HepG2 (cell line): Measurements from ENCODE around the gene METTL26. TPM values are rescaled to one million over a fixed set of nuclear protein-coding genes. Genes with fewer than 3 reads are reported as not detected.

Source experiments
- ADNP ChIP-seq: sonication (generic); formaldehyde crosslinking; IDR thresholded peaks from 2 replicates; pipeline ENCODE4 v1.4.0; 2020; ENCODE audit warnings: missing genetic modification reagents
- ATM ChIP-seq: fragments of 450-650 bp; IDR thresholded peaks from 2 replicates; pipeline ENCODE4 v1.7.1; 2017; ENCODE audit warnings: mild to moderate bottlenecking, borderline replicate concordance
- HOXA3 ChIP-seq: sonication (generic); formaldehyde crosslinking; IDR thresholded peaks from 2 replicates; pipeline ENCODE4 v1.5.0; 2020; ENCODE audit warnings: missing genetic modification reagents
- KDM1A ChIP-seq: IDR thresholded peaks from 2 replicates; pipeline ENCODE4 v1.6.1; 2016; ENCODE audit warnings: missing compliant biosample characterization
- KDM5B ChIP-seq: sonication (generic); formaldehyde crosslinking; IDR thresholded peaks from 2 replicates; pipeline ENCODE4 v1.4.0; 2020; ENCODE audit warnings: missing genetic modification reagents, mild to moderate bottlenecking, borderline replicate concordance
- KLF13 ChIP-seq: sonication (generic); formaldehyde crosslinking; IDR thresholded peaks from 2 replicates; pipeline ENCODE4 v1.4.0; 2020; ENCODE audit warnings: mild to moderate bottlenecking, missing genetic modification reagents
- NFRKB ChIP-seq: fragments of 450-650 bp; IDR thresholded peaks from 2 replicates; pipeline ENCODE4 v1.6.1; 2017
- NR0B2 ChIP-seq: sonication (generic); formaldehyde crosslinking; IDR thresholded peaks from 2 replicates; pipeline ENCODE4 v1.4.0; 2020; ENCODE audit warnings: mild to moderate bottlenecking, missing genetic modification reagents
- RARA ChIP-seq: IDR thresholded peaks from 2 replicates; pipeline ENCODE4 v1.6.1; 2016; ENCODE audit warnings: missing genetic modification reagents, missing compliant biosample characterization
- RBFOX2 ChIP-seq: fragments of 200-400 bp; formaldehyde crosslinking; IDR thresholded peaks from 2 replicates; pipeline ENCODE4 v1.6.1; 2017; ENCODE audit warnings: low read depth, mild to moderate bottlenecking, low read length
- RBM22 ChIP-seq: fragments of 200-400 bp; formaldehyde crosslinking; optimal IDR thresholded peaks from 2 replicates; pipeline ENCODE3; 2017; ENCODE audit warnings: mild to moderate bottlenecking, low read length, moderate library complexity
- RFXANK ChIP-seq: IDR thresholded peaks from 2 replicates; pipeline ENCODE4 v1.6.1; 2016
- SKI ChIP-seq: fragments of 450-650 bp; IDR thresholded peaks from one replicate; pipeline ENCODE4 v1.6.1; 2018; ENCODE audit warnings: mild to moderate bottlenecking; ENCODE audit not compliant: partially characterized antibody
- SRY ChIP-seq: sonication (generic); formaldehyde crosslinking; IDR thresholded peaks from 2 replicates; pipeline ENCODE4 v1.8.0; 2022; ENCODE audit warnings: mild to moderate bottlenecking, missing genetic modification reagents
- TBX2 ChIP-seq: sonication (generic); formaldehyde crosslinking; IDR thresholded peaks from 2 replicates; pipeline ENCODE4 v1.5.0; 2020; ENCODE audit warnings: missing genetic modification reagents, mild to moderate bottlenecking, borderline replicate concordance
- ZBTB7B ChIP-seq: sonication (generic); formaldehyde crosslinking; IDR thresholded peaks from 2 replicates; pipeline ENCODE4 v1.4.0; 2020; ENCODE audit warnings: missing genetic modification reagents
- ZFP91 ChIP-seq: sonication (generic); formaldehyde crosslinking; IDR thresholded peaks from 2 replicates; pipeline ENCODE4 v1.9.0; 2022; ENCODE audit warnings: missing genetic modification reagents, mild to moderate bottlenecking, borderline replicate concordance
- ZNF331 ChIP-seq: sonication (generic); formaldehyde crosslinking; IDR thresholded peaks from 2 replicates; pipeline ENCODE4 v1.4.0; 2020; ENCODE audit warnings: missing genetic modification reagents
- ZNF615 ChIP-seq: sonication (generic); formaldehyde crosslinking; IDR thresholded peaks from 2 replicates; pipeline ENCODE4 v1.5.0; 2020; ENCODE audit warnings: mild to moderate bottlenecking, missing genetic modification reagents, borderline replicate concordance
- ZNF850 ChIP-seq: sonication (generic); formaldehyde crosslinking; conservative IDR thresholded peaks from 2 replicates; pipeline ENCODE4 v1.9.0; 2021; ENCODE audit warnings: mild to moderate bottlenecking, missing genetic modification reagents
- ZNF879 ChIP-seq: sonication (generic); formaldehyde crosslinking; IDR thresholded peaks from 2 replicates; pipeline ENCODE4 v1.8.1; 2023; ENCODE audit warnings: missing genetic modification reagents
- polyA plus RNA-seq, 8 experiments: library from polyadenylated mRNA; depleted of rRNA in 3 of 8; stranded (reverse) in 7 of 8; unstranded in 1 of 8; fragments of >200 nt; fragmentation: Illumina TruSeq in 4 of 8; extraction: Trizol in 4 of 8; gene quantifications; 2 replicates each; pipeline versions ENCODE4 v1.2.1 to v1.2.3, GENCODE V29; 2011 to 2016; ENCODE audit warnings: low read depth in 4 of 8, missing spikeins in 1 of 8, mixed read lengths in 1 of 8; ENCODE audit not compliant: insufficient read depth in 1 of 8
- total RNA-seq, 5 experiments: library from RNA; depleted of rRNA; stranded (reverse); fragments of >200 nt; fragmentation: Illumina TruSeq; extraction: Trizol; gene quantifications; 2 replicates each; pipeline ENCODE4 v1.2.3, GENCODE V29; 2016; ENCODE audit warnings: low read depth in 1 of 5
- TF ChIP-seq, protein P1 (sequence below): sonication (generic); formaldehyde crosslinking; IDR thresholded peaks from 2 replicates; pipeline ENCODE4 v1.4.0; 2020; ENCODE audit warnings: mild to moderate bottlenecking, missing genetic modification reagents
- TF ChIP-seq, protein P2 (sequence below): sonication (generic); formaldehyde crosslinking; IDR thresholded peaks from 2 replicates; pipeline ENCODE4 v1.4.0; 2020; ENCODE audit warnings: mild to moderate bottlenecking, missing genetic modification reagents
- TF ChIP-seq, protein P3 (sequence below): IDR thresholded peaks from 2 replicates; pipeline ENCODE4 v1.6.1; 2012; ENCODE audit warnings: inconsistent platforms

Gene METTL26
- total and polyA plus RNA-seq, 2 of the 13 experiments (the other 11 are each of a cell fraction or from before 2014, with no cell fraction given): 65.5 to 70.1 TPM

- TF ChIP-seq, protein P1, sequence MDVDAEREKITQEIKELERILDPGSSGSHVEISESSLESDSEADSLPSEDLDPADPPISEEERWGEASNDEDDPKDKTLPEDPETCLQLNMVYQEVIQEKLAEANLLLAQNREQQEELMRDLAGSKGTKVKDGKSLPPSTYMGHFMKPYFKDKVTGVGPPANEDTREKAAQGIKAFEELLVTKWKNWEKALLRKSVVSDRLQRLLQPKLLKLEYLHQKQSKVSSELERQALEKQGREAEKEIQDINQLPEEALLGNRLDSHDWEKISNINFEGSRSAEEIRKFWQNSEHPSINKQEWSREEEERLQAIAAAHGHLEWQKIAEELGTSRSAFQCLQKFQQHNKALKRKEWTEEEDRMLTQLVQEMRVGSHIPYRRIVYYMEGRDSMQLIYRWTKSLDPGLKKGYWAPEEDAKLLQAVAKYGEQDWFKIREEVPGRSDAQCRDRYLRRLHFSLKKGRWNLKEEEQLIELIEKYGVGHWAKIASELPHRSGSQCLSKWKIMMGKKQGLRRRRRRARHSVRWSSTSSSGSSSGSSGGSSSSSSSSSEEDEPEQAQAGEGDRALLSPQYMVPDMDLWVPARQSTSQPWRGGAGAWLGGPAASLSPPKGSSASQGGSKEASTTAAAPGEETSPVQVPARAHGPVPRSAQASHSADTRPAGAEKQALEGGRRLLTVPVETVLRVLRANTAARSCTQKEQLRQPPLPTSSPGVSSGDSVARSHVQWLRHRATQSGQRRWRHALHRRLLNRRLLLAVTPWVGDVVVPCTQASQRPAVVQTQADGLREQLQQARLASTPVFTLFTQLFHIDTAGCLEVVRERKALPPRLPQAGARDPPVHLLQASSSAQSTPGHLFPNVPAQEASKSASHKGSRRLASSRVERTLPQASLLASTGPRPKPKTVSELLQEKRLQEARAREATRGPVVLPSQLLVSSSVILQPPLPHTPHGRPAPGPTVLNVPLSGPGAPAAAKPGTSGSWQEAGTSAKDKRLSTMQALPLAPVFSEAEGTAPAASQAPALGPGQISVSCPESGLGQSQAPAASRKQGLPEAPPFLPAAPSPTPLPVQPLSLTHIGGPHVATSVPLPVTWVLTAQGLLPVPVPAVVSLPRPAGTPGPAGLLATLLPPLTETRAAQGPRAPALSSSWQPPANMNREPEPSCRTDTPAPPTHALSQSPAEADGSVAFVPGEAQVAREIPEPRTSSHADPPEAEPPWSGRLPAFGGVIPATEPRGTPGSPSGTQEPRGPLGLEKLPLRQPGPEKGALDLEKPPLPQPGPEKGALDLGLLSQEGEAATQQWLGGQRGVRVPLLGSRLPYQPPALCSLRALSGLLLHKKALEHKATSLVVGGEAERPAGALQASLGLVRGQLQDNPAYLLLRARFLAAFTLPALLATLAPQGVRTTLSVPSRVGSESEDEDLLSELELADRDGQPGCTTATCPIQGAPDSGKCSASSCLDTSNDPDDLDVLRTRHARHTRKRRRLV (CRISPR knock-in tag): no peak
- TF ChIP-seq NFRKB: no peak
- 0 out of 2 replicates have a peak, but pooled peaks have one; percentile 14 for TF ChIP-seq RBFOX2
- TF ChIP-seq, protein P2, sequence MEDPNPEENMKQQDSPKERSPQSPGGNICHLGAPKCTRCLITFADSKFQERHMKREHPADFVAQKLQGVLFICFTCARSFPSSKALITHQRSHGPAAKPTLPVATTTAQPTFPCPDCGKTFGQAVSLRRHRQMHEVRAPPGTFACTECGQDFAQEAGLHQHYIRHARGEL: no peak
- TF ChIP-seq RBM22: peak; percentile 86
- TF ChIP-seq, protein P3, sequence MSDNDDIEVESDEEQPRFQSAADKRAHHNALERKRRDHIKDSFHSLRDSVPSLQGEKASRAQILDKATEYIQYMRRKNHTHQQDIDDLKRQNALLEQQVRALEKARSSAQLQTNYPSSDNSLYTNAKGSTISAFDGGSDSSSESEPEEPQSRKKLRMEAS: no peak
- peak; percentile 7; the same call in 1 of the 2 replicates for TF ChIP-seq ZFP91 (CRISPR knock-in tag)
- 0 out of 2 replicates have a peak, but pooled peaks have one; percentile 17 for TF ChIP-seq KDM1A (CRISPR knock-in tag)
- TF ChIP-seq KDM5B (CRISPR knock-in tag): peak; percentile 4; the same call in 1 of the 2 replicates
- no peak for TF ChIP-seq ATM
- TF ChIP-seq ADNP: 0 out of 2 replicates have a peak, but pooled peaks have one; percentile 46
- TF ChIP-seq ZNF615: no peak
- no peak for TF ChIP-seq TBX2 (CRISPR knock-in tag)
- no peak for TF ChIP-seq ZNF850
- no peak for TF ChIP-seq KLF13 (CRISPR knock-in tag)
- no peak for TF ChIP-seq ZNF879 (CRISPR knock-in tag)
- TF ChIP-seq SRY (CRISPR knock-in tag): no peak
- TF ChIP-seq HOXA3 (CRISPR knock-in tag): no peak
- no peak for TF ChIP-seq RFXANK (CRISPR knock-in tag)
- no peak for TF ChIP-seq RARA (CRISPR knock-in tag)
- no peak for TF ChIP-seq SKI
- TF ChIP-seq ZNF331 (CRISPR knock-in tag): no peak; the same call in 1 of the 2 replicates
- no peak for TF ChIP-seq NR0B2 (CRISPR knock-in tag)
- no peak; the same call in 1 of the 2 replicates for TF ChIP-seq ZBTB7B
Measured at GRCh38 chr16:674968-675883, 39.1 kb upstream of the METTL26 start, which contains the start of gene RHBDL1 (continued).
